Ishikawa (cell line): ENCODE data around the gene SPEM2.

Experiments
- CREB1 ChIP-seq: IDR thresholded peaks from 2 replicates; pipeline ENCODE4 v1.6.1; 2012; ENCODE audit warnings: low read depth
- EP300 ChIP-seq: IDR thresholded peaks from 2 replicates; pipeline ENCODE4 v1.6.1; 2012; ENCODE audit warnings: borderline replicate concordance
- RAD21 ChIP-seq: IDR thresholded peaks from 2 replicates; pipeline ENCODE4 v1.6.1; 2012; ENCODE audit warnings: low read depth
- TAF1 ChIP-seq: IDR thresholded peaks from 2 replicates; pipeline ENCODE4 v1.6.1; 2012; ENCODE audit warnings: low read depth, mild to moderate bottlenecking
- TEAD4 ChIP-seq: IDR thresholded peaks from 2 replicates; pipeline ENCODE4 v1.6.1; 2012
- YY1 ChIP-seq: IDR thresholded peaks from 2 replicates; pipeline ENCODE4 v1.6.1; 2012; ENCODE audit warnings: low read depth
- TF ChIP-seq, protein P1 (sequence below): IDR thresholded peaks from 2 replicates; pipeline ENCODE4 v1.6.1; 2012

DNA sequence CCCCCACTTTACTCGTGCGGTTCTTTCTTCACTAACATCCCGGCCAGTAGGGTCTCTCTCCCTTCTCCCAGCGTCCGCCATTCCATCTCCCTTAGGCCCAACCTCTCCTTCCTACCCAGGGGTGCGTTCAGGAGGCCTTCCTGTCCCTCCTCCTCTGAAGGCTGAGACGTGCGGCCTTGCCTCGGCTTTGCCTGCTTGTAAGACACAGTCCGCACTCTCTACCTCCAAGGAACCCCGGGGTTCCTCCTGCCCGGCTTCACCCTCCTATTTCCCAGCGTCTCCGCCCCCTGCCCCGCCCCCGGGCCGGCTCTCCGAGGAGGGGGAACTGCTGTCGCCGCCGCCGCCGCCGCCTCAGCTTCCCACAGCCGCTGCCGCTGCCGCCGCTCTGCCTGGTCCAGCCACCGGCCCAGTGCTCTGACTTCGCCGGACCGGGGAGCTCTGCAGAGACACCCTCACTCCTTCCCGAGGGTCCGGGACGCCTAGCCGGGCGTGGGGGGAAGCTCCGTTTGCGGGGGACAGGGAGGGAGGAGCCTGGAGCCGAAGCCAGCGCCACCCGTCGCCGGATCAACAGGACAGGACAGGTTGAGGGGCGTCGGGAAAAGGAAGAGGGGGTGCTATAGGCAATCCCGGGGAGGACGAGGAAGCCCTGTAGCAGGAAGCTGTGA is 12.7 kb downstream of the SPEM2 start:
- TF ChIP-seq, protein P1, sequence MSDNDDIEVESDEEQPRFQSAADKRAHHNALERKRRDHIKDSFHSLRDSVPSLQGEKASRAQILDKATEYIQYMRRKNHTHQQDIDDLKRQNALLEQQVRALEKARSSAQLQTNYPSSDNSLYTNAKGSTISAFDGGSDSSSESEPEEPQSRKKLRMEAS = no peak
- no peak for TF ChIP-seq EP300
- no peak for TF ChIP-seq TEAD4
- no peak for TF ChIP-seq RAD21
- no peak for TF ChIP-seq TAF1
- TF ChIP-seq CREB1 = no peak
- no peak for TF ChIP-seq YY1
